AG10803 (cell line): ENCODE data around the gene ATP9B.
A peak's percentile ranks its signal among the peaks of the same experiment; 100 is the strongest.

Experiments
- DNase-seq: peaks from one replicate; pipeline ENCODE4 v3.0.0; 2010; ENCODE audit warnings: low read depth
- H3K4me3 ChIP-seq: 2 replicates; pipeline ENCODE4 v1.5.1; 2011; ENCODE audit warnings: mild to moderate bottlenecking, low read length, control low read depth
- CTCF ChIP-seq: conservative IDR thresholded peaks from 2 replicates; pipeline ENCODE4 v1.5.1; 2011; ENCODE audit warnings: mild to moderate bottlenecking, low read length, control low read depth, inconsistent platforms

Gene ATP9B

GRCh38 chr18:79246309-79247108, 177.3 kb downstream of the ATP9B start:
- H3K4me3 ChIP-seq = 0 out of 2 replicates have a peak overlapping the region, but pooled peaks have one; percentile 14
- DNase-seq = peak; percentile 62
- peak; percentile 76 for TF ChIP-seq CTCF

GRCh38 chr18:79248495-79249060, 179.4 kb downstream of the ATP9B start:
- no peak for TF ChIP-seq CTCF
- DNase-seq = no peak
- H3K4me3 ChIP-seq = no peak overlapping the region

- no peak overlapping the region for H3K4me3 ChIP-seq
Measured at GRCh38 chr18:79250301-79250981, 181.2 kb downstream of the ATP9B start.

DNA sequence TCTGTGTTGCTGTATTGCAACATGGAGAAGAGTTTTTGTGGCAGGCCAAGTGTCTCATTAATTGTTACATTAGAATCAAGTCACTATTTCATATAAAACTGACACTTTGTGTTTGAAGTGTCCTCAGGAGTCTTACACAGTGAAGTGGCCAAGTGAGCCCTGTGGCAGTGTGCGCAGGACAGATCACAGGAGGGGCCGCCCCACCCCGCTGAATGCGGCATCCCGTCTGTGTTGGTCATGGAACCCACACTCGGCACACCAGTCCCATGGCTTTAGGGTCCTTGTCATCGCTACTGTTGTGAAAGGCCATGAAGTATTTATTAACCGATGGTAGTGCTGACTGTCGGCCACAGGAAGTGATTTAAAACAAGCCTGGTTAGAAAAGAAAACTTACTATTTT, 181.8 kb downstream of the ATP9B start:
- H3K4me3 ChIP-seq = no peak overlapping the region
- TF ChIP-seq CTCF = no peak
- DNase-seq = no peak

More at GRCh38 chr18:79250301-79250981, 181.2 kb downstream of the ATP9B start:
- DNase-seq = no peak
- TF ChIP-seq CTCF = no peak

DNA sequence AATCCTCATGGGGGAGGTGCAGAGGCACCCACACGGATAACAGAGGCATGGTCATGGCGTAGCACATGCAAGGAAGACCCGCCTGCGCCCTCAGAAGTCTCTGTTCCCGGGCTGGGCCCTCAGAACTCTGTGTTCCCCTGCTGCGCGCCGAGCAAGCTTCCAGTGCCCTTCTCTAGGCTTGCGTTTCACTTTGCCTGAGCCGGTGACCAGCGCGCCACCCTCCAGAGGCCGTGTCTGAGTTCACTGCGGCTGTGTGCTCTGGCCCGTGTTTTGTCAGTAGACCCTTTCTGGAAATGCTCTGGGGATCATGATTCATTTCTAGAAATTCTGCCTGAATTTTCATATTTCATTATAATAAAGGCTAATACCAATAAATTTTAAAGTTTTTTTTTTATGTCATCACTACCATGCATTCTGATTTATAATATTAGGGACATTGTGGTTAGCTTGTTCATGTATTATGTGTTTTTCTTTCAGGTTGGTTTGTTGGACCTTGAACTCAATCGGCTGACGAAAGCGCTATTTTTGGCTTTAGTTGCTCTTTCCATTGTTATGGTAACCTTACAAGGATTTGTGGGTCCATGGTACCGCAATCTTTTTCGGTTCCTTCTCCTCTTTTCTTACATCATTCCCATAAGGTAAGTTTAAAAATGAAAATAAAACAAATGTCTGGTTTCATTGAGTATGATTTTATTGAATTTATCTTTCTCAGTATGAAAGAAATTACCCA, 183.9 kb downstream of the ATP9B start:
- DNase-seq = no peak
- no peak for TF ChIP-seq CTCF
- H3K4me3 ChIP-seq = no peak overlapping the region

- DNase-seq = no peak
- TF ChIP-seq CTCF = no peak
- no peak overlapping the region for H3K4me3 ChIP-seq
Measured at GRCh38 chr18:79257480-79257879, 188.3 kb downstream of the ATP9B start.
